Fibroblast of mammary gland (primary cell): ENCODE results near the gene LTV1.
"Not testable (repeated sequence)": the region's sequence is repeated elsewhere in the genome, so short reads cannot be mapped to it uniquely, and the experiment has no call there.

Source experiments
- DNase-seq: peaks from one replicate; pipeline ENCODE4 v3.0.0-alpha.2; 2010; ENCODE audit warnings: low read depth
- H3K4me3 ChIP-seq: 2 replicates; pipeline ENCODE4 v1.5.1; 2011; ENCODE audit warnings: low read depth, mild to moderate bottlenecking, low read length, moderate library complexity; ENCODE audit not compliant: control insufficient read depth
- CTCF ChIP-seq: conservative IDR thresholded peaks from 2 replicates; pipeline ENCODE4 v1.5.1; 2011; ENCODE audit warnings: low read depth, low read length, inconsistent platforms; ENCODE audit not compliant: control insufficient read depth, insufficient read depth

The LTV1 gene

GRCh38 chr6:143843677-143843999 is 500 bp downstream of the LTV1 start:
- peak overlapping the region; percentile 77 for H3K4me3 ChIP-seq
- peak; percentile 5 for DNase-seq
- TF ChIP-seq CTCF, result no peak

GRCh38 chr6:143844006-143844405 is 868 bp downstream of the LTV1 start:
- peak; percentile 23 for DNase-seq
- TF ChIP-seq CTCF, result no peak

GRCh38 chr6:143845033-143845432 is 1.9 kb downstream of the LTV1 start:
- DNase-seq, result no peak
- H3K4me3 ChIP-seq, result no peak overlapping the region
- no peak for TF ChIP-seq CTCF

More at GRCh38 chr6:143844006-143844405, 868 bp downstream of the LTV1 start:
- H3K4me3 ChIP-seq, result peak overlapping the region; percentile 77

GRCh38 chr6:143851706-143852105 is 8.6 kb downstream of the LTV1 start:
- H3K4me3 ChIP-seq, DNase-seq: not testable (repeated sequence)

GRCh38 chr6:143855057-143855456 is 11.9 kb downstream of the LTV1 start:
- not testable (repeated sequence) for DNase-seq, H3K4me3 ChIP-seq

- not testable (repeated sequence) for DNase-seq, H3K4me3 ChIP-seq
These were observed 13.6 kb downstream of the LTV1 start for GRCh38 chr6:143856762-143857161.

GRCh38 chr6:143857651-143858050 is 14.5 kb downstream of the LTV1 start:
- H3K4me3 ChIP-seq, result no peak overlapping the region
- no peak for TF ChIP-seq CTCF
- DNase-seq, result no peak

GRCh38 chr6:143859891-143860660 is 16.9 kb downstream of the LTV1 start:
- no peak for DNase-seq
- no peak for TF ChIP-seq CTCF
- H3K4me3 ChIP-seq, result no peak overlapping the region
